HL-60 (cell line): ENCODE measurements around the gene NCBP3.

Experiments used
- POLR2AphosphoS5 ChIP-seq: IDR thresholded peaks from 2 replicates; pipeline ENCODE4 v1.6.1; 2012; ENCODE audit warnings: low read depth
- TF ChIP-seq, protein P1 (sequence below): IDR thresholded peaks from one replicate; pipeline ENCODE4 v1.5.1; 2011; ENCODE audit warnings: low read length, control low read depth, inconsistent platforms; ENCODE audit not compliant: insufficient read depth

GRCh38 chr17:3882276-3882675 lies 36.2 kb upstream of the NCBP3 start:
- TF ChIP-seq, protein P1, sequence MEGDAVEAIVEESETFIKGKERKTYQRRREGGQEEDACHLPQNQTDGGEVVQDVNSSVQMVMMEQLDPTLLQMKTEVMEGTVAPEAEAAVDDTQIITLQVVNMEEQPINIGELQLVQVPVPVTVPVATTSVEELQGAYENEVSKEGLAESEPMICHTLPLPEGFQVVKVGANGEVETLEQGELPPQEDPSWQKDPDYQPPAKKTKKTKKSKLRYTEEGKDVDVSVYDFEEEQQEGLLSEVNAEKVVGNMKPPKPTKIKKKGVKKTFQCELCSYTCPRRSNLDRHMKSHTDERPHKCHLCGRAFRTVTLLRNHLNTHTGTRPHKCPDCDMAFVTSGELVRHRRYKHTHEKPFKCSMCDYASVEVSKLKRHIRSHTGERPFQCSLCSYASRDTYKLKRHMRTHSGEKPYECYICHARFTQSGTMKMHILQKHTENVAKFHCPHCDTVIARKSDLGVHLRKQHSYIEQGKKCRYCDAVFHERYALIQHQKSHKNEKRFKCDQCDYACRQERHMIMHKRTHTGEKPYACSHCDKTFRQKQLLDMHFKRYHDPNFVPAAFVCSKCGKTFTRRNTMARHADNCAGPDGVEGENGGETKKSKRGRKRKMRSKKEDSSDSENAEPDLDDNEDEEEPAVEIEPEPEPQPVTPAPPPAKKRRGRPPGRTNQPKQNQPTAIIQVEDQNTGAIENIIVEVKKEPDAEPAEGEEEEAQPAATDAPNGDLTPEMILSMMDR, result no peak
- TF ChIP-seq POLR2AphosphoS5, result no peak
